ENCODE results near the gene CNTLN.
"Not testable (repeated sequence)": the region's sequence is repeated elsewhere in the genome, so short reads cannot be mapped to it uniquely, and the experiment has no call there.

CNTLN gene

DNA sequence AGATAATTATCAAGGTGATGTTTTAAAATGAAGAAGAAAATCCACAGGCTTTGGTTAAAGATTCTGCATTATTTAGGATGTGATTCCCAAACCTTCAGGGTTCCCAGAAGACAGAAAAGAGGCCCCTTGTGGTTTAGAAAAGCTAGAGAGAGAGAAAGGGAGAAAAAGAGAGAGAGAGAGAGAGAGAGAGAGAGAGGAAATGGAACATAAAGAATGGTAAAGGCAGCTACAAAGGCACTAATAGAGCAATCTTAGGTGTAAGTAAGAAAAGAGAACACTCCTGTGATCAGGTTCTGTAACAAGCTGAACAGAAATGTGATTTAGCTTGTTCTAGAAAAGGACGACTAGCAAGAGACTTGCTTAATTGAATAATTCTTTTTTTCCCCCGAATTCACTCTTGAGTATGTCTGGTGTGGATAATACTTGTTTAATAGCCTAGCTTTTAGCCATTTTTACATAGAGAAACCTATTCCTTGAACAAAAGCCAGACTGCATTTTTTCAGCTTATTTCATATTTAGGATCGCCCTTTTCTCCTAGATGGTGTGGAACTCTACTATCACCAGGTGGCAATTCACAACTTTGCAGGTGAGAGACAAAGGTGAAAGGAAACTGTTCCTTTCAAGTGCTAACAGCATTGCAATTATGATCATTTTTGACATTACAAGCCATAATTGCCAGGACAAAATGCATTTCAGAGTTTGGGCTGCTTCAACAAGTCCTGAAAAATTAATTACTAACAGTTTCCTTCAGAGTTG lies 386.4 kb downstream of the CNTLN start:
- DNase-seq: no peak

DNA sequence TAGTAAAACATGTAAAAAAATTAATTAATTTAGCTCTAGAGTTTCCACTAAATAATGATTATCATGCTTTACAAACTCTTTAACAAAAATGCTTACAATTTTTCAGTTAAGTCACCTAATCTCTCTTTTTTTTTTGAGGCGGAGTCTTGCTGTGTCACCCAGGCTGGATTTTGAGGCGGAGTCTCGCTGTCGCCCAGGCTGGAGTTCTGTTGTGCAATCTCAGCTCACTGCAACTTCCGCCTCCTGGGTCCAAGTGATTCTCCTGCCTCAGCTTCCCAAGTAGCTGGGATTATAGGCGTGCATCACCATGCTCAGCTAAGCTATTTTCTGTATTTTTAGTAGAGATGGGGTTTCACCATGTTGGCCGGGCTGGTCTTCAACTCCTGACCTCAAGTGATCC lies 391.9 kb downstream of the CNTLN start:
- not testable (repeated sequence) for DNase-seq

DNA sequence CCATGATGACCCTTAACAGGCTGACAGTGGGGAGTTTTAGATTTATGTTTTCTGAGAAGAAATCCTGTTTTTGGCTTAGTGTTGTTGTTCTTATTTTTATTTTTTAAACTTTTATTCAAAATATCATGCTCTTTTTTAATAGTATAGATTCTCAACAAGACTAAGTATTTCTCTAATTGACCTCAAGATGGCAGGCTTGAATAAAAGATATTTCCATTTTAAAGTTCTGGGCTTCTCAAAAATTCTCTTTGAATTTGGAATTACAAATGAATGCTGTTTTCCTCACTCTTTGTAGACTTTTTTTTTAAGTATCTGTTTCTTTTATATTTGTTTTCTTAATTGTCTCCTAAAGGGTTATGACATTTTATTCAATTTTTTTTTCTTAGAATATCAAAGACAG lies 394.0 kb downstream of the CNTLN start:
- DNase-seq: no peak

DNA sequence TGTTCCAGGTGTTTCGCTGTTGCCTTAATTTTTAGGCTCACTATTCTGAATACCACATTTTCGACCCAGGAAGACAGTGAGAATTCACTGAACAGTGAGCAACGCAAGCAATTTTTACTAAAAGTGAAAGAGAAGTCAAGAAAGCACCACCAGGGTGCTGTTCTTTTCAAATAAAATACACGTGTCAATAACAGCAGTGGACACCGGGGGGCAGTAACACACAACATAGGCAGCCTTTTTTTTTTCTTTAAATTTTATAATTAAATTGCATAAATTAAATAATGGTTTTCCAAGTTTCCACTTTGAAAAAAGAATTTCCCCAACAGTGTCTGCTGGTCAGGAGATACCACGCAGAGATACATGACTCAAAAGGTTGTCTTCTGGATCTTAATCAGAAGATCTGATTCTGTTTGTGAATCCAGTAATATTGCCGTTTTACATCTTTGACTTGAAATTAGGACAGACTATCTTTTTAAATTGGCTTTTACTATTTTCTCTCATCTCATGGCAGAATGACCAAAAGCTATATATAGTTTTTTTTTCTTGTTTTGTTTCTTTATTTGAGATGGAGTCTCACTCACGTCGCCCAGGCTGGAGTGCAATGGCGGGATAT lies 396.9 kb downstream of the CNTLN start:
- peak; percentile 24 for DNase-seq

DNA sequence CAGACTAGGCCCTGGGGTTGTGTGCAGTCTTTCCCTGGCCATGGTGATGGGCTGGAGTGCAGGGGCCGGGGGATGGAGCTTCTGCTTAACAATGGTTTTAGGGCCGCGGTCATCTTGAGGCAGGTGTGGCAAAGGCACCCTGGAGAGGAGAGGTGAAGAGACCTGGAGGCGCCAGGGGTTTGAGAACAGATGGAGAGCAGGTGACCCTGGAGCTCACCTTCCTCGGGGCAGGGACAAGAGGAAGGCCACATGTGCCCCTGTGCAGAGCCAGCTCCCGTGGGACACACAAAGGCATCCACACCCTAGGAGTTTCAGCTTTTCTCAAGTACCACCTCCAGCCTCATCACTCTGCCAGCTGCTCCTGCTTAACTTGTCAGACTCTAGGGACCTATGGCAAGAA lies 397.6 kb downstream of the CNTLN start:
- no peak for DNase-seq

DNA sequence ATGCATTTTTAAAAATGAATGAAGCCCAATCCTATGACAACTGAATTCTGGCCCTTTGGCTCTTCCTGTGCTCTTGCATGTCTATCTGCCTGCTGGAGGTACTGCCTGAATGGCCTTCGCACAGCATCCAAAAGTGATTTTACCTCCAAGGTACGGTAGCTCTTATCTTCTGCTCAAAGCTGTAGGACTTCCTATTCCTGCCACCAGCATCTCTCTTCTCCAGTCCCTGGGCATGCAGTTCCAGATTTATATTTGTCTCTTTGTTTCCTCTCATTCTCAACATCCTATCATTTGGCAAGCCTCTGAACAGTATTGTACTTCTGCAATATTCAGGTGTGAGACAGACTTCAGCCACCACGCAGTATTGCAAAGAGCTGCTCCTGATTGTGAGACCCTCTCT lies 400.3 kb downstream of the CNTLN start:
- no peak for DNase-seq

DNA sequence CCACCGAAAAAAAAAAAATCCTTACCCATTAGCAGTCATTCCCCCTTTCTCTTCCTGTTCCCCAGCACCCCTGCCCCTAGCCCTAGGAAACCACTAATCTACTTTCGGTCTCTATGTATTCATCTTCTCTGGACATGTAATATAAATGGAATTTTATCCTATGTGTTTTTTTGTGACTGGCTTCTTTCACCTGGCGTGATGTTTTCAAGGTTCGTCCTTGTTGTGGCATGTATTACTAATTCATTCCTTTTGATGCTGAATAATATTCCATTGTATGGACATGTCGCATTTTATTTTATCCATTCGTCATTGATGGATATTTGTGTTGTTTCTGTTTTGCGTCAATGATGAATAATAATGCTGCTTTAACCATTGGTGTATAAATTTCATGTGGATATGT lies 401.2 kb downstream of the CNTLN start:
- DNase-seq: no peak

DNA sequence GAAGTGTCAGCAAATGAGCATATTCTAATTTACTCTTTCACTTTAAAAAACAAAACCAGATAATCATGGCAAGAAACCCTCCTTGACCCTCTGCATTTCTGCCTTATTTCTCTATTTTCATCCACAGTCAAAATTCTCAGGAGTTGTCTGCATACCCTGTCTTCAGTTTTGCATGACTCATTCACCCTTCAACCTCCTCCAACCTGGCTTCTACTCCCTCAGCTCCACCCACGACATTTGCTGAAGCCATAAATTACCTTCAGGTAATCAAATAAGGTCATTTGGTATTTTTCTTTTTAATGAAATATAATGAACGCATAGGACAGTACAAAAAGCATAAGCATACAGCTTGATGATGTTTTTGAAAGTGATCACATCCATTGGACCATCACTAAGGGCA lies 416.2 kb downstream of the CNTLN start:
- no peak for DNase-seq

Measured in T1000 (cell line).